Mucosa of gallbladder (tissue), 1 donor: ENCODE measurements around the gene VAT1. TPM values are rescaled to one million over a fixed set of nuclear protein-coding genes. Genes with fewer than 3 reads are reported as not detected.

ENCODE experiments used
- DNase-seq: peaks from one replicate; pipeline ENCODE4 v3.0.0-alpha.2; 2020; ENCODE audit warnings: low spot score
- total RNA-seq: library from RNA; stranded (reverse); gene quantifications from one replicate; pipeline ENCODE4 v1.2.1, GENCODE V29; 2021
- donor health status: DM: no; HTN: no; CAD: no.

Gene VAT1
- total RNA-seq, 1 donor from 2014 or later: 122 TPM

DNA sequence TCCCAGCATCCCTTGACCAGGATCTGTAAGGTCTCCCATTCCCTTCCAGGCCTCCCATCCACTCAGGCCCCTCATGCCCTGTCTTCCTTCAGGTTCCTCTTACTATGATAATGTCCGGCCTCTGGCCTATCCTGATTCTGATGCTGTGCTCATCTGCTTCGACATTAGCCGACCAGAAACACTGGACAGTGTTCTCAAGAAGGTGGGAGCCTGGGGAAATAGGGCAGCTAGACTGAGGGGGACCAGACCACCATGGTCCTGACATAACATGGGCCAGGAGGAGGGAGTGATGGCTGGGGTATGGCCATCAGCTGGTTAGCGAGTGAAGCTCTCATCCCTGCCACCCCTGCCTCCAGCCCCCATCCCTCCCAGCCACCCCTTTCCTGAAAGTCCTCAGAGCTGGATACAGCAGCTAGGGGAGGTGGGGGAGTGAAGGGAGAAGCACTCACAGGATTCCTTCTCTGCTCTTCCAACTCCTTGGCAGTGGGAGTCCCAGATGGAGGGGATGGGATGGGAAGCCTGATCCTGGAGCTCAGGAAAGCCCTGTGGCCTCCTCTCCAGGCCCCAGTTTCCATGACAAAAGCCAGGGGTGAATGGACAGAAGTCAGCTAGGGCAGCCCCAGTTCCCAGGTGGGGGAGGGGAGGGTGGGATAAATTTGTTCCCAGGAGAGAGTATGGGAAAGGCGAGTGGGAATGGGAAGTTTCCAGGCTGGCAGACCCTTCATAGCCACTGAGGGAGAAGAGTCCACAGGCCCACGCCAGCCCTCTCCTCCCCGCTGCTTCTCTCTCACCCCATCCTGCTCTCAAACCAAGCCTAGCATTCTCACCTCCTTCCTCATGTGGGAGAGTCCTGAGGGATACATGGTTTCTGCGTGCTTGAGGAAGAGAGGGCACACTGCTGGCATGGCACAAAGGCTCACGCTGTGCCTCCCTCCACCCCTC, 5.2 kb upstream of the VAT1 start:
- DNase-seq: no peak

DNA sequence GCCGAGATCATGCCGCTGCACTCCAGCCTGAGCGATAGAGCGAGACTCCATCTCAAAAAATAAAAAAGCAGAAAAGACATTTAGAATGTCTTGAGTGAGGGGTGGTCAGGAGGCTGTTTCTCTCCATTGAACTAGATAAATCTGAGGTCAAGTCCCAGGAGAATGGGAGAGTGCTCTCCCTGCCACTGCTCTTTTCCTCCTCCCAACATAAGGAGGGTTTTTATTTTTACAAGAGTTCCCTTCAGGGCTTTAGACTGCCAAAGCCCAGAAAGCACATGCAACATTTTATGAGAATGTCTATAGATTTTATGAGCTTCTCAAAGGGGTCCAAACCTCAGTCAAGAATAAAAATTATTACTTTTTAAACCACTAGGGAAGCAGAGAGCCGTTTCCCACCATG, 4.4 kb upstream of the VAT1 start:
- DNase-seq: no peak

DNA sequence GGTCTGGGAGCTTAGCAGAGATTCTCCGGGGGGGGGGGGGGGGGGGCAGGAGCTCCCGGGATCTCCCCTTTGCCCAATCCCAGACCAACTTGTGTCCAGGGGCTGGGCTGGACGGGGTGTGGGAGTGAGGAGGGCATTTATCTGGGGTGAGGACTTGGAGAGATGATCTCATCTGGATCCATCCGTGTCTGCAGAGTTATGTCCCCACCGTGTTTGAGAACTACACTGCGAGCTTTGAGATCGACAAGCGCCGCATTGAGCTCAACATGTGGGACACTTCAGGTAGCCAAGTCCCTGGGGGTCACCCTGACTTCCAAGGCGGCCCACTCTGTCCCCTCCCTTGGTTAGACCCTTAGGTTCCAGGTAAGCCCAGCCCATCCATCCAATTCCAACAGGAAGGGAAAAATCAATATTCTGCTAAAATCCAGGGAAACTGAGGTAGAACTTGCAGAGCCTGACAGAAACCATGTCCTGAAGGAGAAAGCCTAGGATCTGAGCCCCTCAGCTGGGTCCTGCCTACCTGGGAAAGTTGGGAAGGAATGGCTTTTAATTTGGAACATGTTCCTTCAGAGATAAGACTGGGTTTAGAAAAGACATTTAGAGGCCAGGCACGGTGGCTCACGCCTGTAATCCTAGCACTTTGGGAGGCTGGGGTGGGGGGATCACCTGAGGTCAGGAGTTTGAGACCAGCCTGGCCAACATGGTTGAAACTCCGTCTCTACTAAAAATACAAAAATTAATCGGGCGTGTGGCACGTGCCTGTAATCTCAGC, 3.8 kb upstream of the VAT1 start:
- DNase-seq: no peak

DNA sequence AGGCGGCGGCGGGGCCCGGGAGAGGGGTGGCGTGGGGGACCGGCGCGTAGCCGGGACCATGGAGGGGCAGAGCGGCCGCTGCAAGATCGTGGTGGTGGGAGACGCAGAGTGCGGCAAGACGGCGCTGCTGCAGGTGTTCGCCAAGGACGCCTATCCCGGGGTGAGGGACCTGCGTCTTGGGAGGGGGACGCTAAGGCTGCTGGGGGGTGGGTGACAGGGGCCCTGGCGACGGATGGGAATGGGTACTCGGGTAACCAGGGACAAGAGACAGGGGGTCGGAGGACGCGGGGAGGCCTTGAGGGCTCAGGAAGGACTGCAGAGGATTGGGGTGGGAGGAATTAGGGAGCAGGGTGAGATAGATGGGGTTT, 3.1 kb upstream of the VAT1 start:
- no peak for DNase-seq

DNA sequence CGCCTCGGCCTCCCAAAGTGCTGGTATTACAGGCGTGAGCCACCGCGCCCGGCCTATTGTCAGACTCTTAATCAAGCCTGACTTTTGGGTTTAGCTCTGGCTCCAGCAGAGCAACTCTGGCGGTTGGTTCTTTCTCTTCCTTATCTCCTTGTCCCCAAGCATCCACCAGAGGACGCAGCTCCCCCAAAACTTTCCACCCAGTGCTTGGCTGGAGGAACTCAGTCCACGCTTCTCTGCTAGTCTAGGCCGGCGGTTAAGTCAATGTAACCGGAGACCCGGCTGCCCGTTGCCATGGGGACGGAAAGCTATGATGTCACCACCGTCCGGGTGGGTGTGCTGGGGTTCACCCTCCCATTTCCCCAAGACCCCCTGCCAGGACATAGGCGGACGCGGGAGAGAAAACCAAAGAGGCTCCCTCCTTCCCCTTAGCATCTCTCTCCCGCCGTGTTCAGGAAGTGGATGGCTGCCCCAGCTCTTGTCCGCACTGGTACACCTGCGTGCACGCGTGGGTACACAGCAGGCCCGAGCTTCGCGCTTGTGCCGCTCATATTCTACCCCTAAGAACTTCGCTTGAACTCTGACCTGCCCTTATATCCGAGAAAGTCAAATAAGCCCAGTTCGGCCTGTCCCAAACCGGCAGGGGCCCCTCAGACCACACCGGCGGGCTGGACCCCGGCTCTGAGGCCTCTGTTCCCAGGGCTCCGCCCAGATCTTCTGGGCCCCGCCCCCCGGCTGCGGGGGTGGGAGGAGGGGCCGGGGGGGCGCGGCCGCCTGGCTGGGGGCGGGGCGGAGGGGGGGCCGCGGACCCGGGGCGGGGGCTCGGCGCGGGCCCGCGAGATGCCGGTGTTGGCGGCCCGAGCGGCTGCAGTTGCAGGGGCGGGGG, 2.5 kb upstream of the VAT1 start, which contains the start of gene RND2:
Gene RND2 (plus strand): TSS at position 825 of the 883 bp plus-strand sequence. CDS start 117 bp downstream, outside the sequence.
- peak; percentile 86 for DNase-seq

DNA sequence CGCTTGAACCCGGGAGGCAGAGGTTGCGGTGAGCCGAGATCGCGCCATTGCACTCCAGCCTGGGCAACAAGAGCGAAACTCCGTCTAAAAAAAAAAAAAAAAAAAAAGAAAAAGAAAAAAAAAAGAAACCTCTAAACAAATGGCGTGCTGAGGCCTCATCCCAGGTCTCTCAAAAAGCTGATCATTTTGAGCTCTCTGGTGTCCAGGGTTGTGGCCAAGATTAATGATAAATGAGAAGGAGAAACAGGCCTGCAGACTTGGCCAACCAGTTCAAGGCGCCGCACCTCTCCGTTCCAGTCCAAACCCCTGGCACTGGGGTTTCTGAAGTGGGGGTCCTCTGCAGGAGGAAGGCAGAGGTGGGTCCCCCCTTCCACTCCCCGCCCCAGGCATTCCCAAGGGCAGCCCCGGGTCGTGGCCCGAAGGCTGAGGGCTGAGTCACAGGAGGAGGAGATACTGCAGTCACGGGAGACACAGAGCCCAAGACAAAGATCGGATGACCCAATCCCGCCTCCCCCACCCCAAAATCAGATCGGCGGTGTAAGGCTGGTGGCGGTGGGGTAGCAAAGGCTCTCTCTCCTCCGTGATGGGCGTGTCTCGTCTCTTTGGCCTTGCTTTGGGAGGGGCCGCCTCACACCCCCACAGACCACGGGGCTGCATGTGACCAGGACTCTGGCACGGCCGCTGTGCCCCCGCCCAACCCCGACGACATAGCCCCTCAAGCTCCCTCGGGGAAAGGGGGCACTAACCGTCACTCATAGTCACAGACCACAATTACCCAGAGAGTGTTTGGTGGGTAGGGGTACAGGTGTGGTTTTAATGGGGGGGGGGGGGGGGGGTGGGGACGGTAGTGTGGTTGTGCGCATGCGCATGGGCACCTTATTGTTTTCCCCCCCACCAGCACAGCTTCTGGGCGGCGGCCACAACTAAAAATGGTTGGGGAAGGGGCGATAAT, 1.1 kb downstream of the VAT1 start:
- peak; percentile 62 for DNase-seq

DNA sequence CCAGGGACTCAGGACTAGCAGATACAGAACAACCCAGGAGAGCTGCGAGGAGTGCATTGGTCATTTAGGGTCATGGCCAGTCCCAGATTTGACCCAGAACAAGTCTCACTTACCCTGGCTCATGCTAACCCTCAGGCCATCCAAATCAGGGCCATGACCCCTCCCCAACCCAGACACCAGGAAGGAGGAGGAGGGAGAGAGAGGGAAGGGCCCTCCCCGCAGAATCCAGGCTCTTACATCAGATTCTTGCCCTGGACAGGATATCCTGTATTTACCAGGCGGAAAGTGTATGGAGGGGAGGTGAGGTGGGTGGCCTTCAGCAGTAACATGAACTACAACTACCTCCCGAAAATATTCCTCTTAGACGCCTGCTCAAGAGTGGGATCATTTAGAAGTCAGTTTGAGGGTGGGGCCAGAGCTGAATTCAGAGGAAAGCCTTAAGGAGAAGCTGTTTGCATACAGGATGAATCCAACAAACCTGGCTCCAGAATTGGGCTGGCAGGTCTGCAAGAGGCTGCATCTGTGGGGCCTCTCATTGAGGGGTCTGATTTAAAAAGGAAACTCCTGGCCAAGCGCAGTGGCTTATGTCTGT, 2.1 kb downstream of the VAT1 start:
- no peak for DNase-seq

DNA sequence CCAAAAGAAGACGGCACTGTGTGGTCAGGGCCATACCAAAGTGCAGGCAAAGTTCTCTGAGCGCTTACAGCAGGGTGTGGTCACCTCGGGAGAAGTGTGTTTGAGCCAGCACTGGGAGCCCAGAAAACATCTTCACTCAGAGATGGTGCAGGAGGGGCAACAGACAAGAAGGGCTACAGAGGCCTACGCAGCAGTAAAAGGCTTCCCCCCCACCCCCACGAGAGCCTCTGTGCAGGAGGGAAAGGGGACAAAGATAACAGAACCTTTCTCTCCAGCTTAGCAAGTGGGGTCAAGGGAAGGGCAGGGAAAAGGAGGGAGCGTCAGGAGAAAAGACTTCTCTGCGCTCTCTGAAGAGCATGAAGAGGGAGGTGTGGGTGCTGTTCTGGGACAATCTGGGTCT, 2.8 kb downstream of the VAT1 start:
- DNase-seq: no peak

DNA sequence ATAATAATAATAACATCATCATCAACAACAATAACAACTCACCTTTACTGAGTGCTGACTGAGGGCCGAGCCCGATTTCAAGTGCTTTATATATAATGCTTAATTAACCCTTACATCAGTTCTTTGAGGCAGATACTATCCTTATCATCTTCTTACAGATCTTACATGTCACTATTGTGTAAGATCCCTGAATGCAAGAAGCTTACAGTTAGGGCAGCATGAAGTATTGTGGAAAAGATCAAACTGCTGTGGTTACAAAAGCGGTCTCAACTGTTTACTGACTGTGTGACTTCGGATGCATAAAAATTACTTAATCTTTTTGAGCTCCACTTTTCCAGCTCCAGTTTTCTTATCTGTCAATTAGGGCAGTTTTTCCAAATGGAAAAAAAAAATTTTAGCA, 3.3 kb downstream of the VAT1 start:
- DNase-seq: no peak

DNA sequence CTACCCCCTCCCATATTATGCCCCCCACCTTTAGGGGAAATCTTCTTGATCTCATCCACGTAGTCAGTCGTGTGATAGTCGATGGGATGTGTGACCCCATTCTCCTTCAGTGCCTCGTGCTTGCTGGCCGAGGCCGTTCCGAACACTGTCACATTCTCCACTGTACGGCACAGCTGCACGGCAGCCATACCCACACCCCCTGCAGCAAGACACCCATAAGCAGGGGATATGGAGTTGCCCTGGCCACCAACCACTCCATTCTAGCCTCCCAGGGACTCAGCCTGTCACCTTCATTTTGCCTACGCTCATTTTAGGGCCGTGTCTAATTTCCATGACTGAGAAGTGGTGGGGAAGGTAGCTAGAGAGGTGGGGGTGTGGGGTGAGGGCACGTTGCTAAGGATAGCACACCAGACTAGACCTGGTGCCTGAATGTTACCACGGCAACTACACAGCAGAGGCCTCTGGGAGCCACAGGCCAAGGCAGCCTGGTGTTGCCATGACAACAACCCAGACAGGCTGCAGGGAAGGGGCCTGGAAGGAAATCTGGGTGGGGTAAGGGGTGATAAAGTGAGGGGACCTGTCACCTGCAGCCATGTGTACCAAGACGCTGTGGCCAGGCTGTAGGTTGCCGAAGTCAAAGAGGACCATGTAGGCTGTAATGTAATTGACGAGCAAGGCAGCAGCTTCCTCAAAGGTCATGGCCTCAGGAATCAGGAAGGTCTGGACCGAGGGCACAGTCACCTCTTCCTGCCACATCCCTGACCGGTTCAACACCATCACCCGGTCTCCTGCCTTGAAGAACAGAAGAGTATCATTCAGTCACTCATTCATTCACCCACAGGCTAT, 4.0 kb downstream of the VAT1 start:
- DNase-seq: no peak

DNA sequence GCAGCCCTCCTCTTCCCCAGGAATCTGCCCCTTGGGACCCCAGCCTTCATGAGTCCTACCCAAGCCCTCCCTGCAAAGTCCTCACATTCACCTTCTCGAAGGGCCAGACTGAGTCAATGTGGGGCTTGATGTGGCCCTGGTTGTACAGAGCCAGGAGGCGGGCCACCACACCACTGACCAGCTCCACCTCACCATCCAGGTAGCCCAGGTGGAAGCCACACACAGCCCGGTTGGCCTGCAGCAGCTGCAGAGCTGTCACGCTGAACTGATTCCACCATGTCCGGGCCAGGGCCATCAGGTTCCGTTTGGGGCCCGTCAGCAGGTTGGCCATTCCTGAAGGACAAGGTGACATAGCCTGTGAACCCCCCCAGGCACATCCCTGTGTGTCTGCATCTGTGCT, 6.0 kb downstream of the VAT1 start:
- DNase-seq: no peak

DNA sequence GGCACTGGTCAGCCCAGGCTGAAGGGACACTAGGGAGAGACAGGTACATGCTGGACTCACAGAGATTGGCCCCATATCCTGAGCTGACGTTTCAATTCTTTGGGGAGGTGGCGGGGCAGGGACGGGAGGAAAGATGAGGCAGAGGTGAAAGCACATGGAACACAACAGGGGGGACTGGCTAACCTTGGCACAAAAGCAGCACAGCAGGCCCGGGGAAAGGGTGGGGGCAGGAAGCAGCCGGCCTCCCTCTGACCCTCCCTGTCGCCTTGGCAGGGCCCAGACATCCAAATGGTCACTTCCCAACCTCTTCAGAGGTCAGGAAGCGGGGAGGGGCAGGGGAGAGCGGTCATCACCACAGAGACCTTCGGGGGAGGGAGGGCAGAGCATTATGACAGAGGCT, 6.6 kb downstream of the VAT1 start:
- no peak for DNase-seq

DNA sequence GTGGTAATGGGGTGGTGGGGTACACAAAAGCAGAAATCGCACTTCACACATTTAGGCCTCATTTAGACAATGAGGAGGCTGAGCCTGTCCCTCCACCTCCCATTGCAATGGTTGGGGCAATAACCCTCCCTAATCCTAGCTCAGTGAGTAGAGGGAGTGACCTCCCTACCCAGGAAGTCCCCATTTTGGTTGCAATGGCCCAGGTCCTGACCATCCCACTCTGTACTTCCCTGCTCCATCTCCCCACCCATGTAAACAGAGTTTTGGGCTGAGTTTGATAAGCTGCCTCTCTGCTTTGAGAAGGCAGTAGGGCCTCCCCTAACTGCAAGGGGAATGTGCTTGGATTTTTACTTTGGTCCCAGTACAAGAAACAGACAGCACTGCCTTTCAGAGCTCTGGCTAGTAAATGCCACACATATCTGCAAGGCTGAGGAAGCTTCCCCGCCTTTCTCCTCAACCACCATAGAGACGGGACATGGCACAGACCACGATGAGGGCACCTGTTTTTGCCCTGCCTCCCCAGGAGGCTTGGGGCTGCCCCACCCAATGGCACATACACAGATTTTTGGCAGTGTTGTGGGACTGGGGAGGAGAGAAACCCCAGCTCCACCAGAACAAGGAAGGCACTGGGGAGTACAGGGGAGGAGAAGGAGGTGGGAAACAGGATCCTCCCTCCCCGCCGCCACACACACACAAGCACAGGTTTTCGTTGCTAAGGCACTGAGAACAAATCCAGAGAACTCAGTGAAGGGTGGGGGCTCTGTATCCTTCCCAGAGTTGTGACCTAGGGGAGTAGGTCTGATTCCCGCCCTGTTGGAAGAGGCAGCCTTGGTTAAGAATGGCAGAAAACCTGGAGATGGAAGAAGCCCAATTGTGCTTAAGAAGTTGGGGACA, 7.3 kb downstream of the VAT1 start:
- DNase-seq: no peak

DNA sequence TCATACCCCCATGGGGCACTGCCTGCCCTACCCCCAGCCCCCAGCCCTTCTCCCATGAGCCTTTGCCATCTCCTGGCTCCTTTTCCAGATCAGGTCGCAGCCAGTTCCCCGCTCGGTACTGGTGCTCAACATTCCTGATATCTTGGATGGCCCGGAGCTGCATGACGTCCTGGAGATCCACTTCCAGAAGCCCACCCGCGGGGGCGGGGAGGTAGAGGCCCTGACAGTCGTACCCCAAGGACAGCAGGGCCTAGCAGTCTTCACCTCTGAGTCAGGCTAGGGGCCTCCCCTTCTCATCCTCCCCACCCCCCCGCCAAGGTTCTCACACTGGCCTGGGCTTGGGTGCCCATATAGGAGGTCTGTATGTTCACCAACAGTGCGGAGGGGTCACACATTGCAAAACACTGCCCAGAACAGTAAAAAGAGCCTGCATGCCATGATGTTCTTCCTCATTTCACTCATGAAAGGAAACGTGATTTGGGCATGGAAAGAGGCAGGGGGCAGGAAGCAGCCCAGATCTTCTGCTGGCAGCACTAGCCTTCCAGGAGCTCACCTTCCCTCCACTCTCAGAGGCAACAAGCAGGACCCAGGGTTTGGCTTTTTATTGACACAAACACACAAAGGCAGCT, 8.1 kb downstream of the VAT1 start:
- DNase-seq: no peak

DNA sequence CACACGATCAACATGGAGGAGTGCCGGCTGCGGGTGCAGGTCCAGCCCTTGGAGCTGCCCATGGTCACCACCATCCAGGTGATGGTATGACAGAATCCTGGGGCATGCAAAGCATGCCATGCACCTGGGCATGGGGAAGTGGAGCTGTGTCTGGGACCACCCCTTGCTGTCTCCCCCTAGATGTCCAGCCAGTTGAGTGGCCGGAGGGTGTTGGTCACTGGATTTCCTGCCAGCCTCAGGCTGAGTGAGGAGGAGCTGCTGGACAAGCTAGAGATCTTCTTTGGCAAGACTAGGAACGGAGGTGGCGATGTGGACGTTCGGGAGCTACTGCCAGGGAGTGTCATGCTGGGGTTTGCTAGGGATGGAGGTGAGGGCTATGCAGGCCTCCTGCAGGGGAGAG, 8.9 kb downstream of the VAT1 start:
- no peak for DNase-seq

DNA sequence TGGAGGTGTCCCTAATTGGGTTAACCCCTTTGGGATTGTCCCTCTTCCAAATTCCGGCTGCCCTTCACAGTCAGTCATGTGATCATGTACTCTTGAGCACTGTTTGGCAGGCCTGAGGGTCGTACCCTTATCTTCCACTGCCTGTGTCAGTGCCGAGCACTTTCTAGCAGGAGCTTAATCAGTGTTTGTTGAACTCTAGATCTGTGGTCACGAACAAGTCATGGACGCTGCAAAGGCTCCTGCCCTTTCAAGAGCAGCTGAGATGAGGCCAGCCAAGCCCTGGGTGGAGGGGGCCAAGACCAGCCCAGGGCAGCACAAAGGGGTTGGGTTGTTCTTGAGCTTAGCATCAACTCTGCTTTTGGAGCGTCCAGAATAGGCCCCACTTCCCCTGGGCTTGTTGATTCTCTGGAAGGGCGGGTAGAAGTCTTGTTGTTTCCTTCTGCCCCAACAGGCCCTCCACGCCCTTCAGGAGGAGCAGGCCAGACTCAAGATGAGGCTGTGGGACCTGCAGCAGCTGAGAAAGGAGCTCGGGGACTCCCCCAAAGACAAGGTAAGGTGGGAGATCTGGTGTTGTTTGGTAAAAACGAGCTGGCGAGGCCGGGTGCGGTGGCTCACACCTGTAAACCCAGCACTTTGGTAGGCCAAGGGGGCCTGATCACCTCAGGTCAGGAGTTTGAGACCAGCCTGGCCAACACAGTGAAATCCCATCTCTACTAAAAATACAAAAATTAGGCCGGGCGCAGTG, 10.3 kb downstream of the VAT1 start:
- no peak for DNase-seq

DNA sequence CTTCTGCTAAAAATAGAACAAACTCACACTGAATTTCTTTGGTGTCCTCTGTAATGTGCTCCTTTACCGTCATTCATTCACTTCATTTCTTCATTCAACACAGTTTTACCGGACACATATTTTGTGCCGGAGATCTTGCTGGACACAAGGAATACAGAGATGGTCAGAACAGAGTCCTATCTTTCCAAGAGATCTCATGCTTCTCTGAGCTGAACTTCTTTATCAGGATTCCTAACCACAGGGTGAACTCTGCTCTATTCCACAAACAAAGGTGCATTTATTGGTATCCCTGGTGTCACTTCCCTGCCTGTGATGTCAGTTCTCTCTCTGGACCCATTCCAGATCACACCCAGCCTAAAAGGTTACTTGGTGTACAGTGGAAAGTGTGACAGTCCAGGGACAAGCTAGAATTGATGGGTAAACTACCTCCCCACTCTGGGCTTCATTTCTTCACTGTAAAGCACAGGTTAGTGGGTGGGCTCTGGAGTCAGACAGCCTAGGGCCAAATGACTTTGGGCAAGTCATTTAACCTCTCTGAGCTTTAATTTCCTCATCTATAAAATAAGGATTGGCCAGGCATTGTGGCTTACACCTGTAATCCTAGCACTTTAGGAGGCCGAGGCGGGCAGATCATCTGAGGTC, 11.4 kb downstream of the VAT1 start:
- DNase-seq: peak; percentile 77
